B cell (primary cell): Measurements from ENCODE around the gene PSME3IP1. TPM values are rescaled to one million over a fixed set of nuclear protein-coding genes. Genes with fewer than 3 reads are reported as not detected.

Experiments
- ATAC-seq: fragments of 200-7000 bp; cut with Tn5 transposase; one replicate; pipeline ENCODE4 v1.10.0; 2021; ENCODE audit warnings: low read depth, mild to moderate bottlenecking, moderate number of reproducible peaks, moderate library complexity
- CTCF ChIA-PET: fragments of 350-600 bp; sonication (Branson Sonifier 250); formaldehyde crosslinking; loops from one replicate; lab custom pipeline; 2021; ENCODE audit warnings: antibody characterized with exemption, inconsistent platforms; lab: Charles Lee
- POLR2A ChIA-PET: fragments of 350-600 bp; sonication (Branson Sonifier 250); formaldehyde crosslinking; loops from one replicate; lab custom pipeline; 2021; ENCODE audit warnings: antibody characterized with exemption; lab: Charles Lee
- DNase-seq: peaks from one replicate; pipeline ENCODE4 v3.0.0; 2013
- H2AFZ ChIP-seq: 2 replicates; pipeline ENCODE4 v1.6.1; 2012; ENCODE audit warnings: mild to moderate bottlenecking, low read depth, low read length; ENCODE audit not compliant: insufficient read depth, poor library complexity, severe bottlenecking
- H3K27ac ChIP-seq, 2 donors: 1 replicate in 1 of 2; 2 replicates in 1 of 2; pipeline ENCODE4 v1.5.1; 2012 to 2013; ENCODE audit warnings: low read length in 2 of 2, mild to moderate bottlenecking in 2 of 2, moderate library complexity in 1 of 2
- H3K27me3 ChIP-seq, 4 experiments: fragments of 200-600 bp in 1 of 4; sonication (generic) in 1 of 4; replicated peaks in 1 of 4; 1 replicate in 2 of 4; 2 replicates in 2 of 4; pipeline versions ENCODE4 v1.6.1 to v1.7.0; 2013 to 2016; ENCODE audit warnings: low read length in 3 of 4, mild to moderate bottlenecking in 2 of 4, mixed read lengths in 1 of 4, moderate library complexity in 1 of 4; ENCODE audit not compliant: insufficient read depth in 4 of 4, control insufficient read depth in 3 of 4; ENCODE audit errors: control extremely low read depth in 1 of 4
- H3K36me3 ChIP-seq, 2 experiments: replicated peaks in 1 of 2; 1 replicate in 1 of 2; 2 replicates in 1 of 2; pipeline versions ENCODE4 v1.6.1 to v1.7.1; 2013; ENCODE audit warnings: low read length in 1 of 2; ENCODE audit not compliant: insufficient read depth in 2 of 2, control insufficient read depth in 1 of 2; ENCODE audit errors: control extremely low read depth in 1 of 2, extremely low read depth in 1 of 2
- H3K4me1 ChIP-seq, 2 donors: fragments of 200-600 bp in 1 of 2; sonication (generic) in 1 of 2; 1 replicate in 1 of 2; 2 replicates in 1 of 2; pipeline versions ENCODE4 v1.5.1 to v1.6.1; 2013 to 2017; ENCODE audit warnings: low read length in 2 of 2; ENCODE audit not compliant: control insufficient read depth in 2 of 2, insufficient read depth in 2 of 2
- H3K4me2 ChIP-seq: replicated peaks from 2 replicates; pipeline ENCODE3; 2012; ENCODE audit warnings: mild to moderate bottlenecking, low read depth, low read length; ENCODE audit not compliant: poor library complexity, severe bottlenecking
- H3K4me3 ChIP-seq, 5 experiments: fragments of 200-600 bp in 1 of 5; sonication (generic) in 1 of 5; 1 replicate in 3 of 5; 2 replicates in 2 of 5; pipeline versions ENCODE4 v1.5.1 to v1.7.0; 2011 to 2016; ENCODE audit warnings: low read length in 4 of 5, mild to moderate bottlenecking in 4 of 5, low read depth in 2 of 5, control low read depth in 1 of 5, moderate library complexity in 1 of 5; ENCODE audit not compliant: insufficient read depth in 1 of 5; ENCODE audit errors: control extremely low read depth in 1 of 5, extremely low read depth in 1 of 5
- H3K79me2 ChIP-seq: fragments of 200-600 bp; sonication (generic); one replicate; pipeline ENCODE4 v1.6.0; 2016; ENCODE audit warnings: low read length; ENCODE audit not compliant: control insufficient read depth, insufficient read depth
- H3K9ac ChIP-seq: fragments of 200-600 bp; sonication (generic); 2 replicates; pipeline ENCODE4 v1.6.1; 2017; ENCODE audit warnings: mild to moderate bottlenecking, low read length, moderate library complexity
- H3K9me3 ChIP-seq, 3 donors: one replicate each; pipeline versions ENCODE4 v1.6.1 to v1.7.1; 2013; ENCODE audit warnings: low read length in 2 of 3; ENCODE audit not compliant: control insufficient read depth in 2 of 3, insufficient read depth in 1 of 3; ENCODE audit errors: control extremely low read depth in 1 of 3
- H4K20me1 ChIP-seq: 2 replicates; pipeline ENCODE4 v1.6.0; 2012; ENCODE audit warnings: mild to moderate bottlenecking, low read length; ENCODE audit not compliant: insufficient read depth, control insufficient read depth, poor library complexity, severe bottlenecking
- H3K27ac Mint-ChIP-seq: one replicate; pipeline ENCODE4 v1.8.0; 2021; ENCODE audit warnings: mixed read lengths
- H3K27me3 Mint-ChIP-seq: one replicate; pipeline ENCODE4 v1.8.0; 2021; ENCODE audit warnings: mixed read lengths
- H3K4me1 Mint-ChIP-seq: one replicate; pipeline ENCODE4 v1.8.0; 2021; ENCODE audit warnings: mixed read lengths
- H3K4me3 Mint-ChIP-seq: one replicate; pipeline ENCODE4 v1.8.0; 2021; ENCODE audit warnings: mixed read lengths
- H3K9me3 Mint-ChIP-seq: one replicate; pipeline ENCODE4 v1.8.0; 2022; ENCODE audit warnings: mixed read lengths; ENCODE audit not compliant: insufficient read depth
- EZH2 ChIP-seq: IDR thresholded peaks from 2 replicates; pipeline ENCODE4 v1.6.1; 2012; ENCODE audit warnings: borderline replicate concordance, low read depth, mild to moderate bottlenecking, moderate library complexity, low read length; ENCODE audit not compliant: insufficient read depth, poor library complexity, severe bottlenecking
- WGBS: methylation state at CpG from one replicate; pipeline ENCODE4 v1.1.5; 2013; ENCODE audit warnings: missing lambda C conversion rate; ENCODE audit not compliant: insufficient coverage; 5-methylcytosine and 5-hydroxymethylcytosine counted together
- intact Hi-C: fragments of 100-400 bp; cut with micrococcal nuclease; formaldehyde crosslinking; loops from one replicate; pipeline ENCODE4 v1.10.0; 2022
- polyA plus RNA-seq: library from polyadenylated mRNA; depleted of rRNA; stranded (reverse); fragments of >200 nt; gene quantifications from 2 replicates; pipeline ENCODE4 v1.2.3, GENCODE V29; 2012
- total RNA-seq, 2 donors: library from RNA; stranded (reverse); fragments of 120-200 nt in 1 of 2; gene quantifications; 1 replicate in 1 of 2; 2 replicates in 1 of 2; pipeline versions ENCODE4 v1.2.3 to v1.2.4, GENCODE V29; 2013 to 2022
- TF ChIP-seq, protein P1 (sequence below): fragments of 200-600 bp; IDR thresholded peaks from one replicate; pipeline ENCODE4 v1.8.0; 2022; ENCODE audit warnings: antibody characterized with exemption, mild to moderate bottlenecking

Gene PSME3IP1
- total and polyA plus RNA-seq, 2 donors (not counting 1 experiment from before 2014, with no cell fraction given): 125 to 166 TPM

DNA sequence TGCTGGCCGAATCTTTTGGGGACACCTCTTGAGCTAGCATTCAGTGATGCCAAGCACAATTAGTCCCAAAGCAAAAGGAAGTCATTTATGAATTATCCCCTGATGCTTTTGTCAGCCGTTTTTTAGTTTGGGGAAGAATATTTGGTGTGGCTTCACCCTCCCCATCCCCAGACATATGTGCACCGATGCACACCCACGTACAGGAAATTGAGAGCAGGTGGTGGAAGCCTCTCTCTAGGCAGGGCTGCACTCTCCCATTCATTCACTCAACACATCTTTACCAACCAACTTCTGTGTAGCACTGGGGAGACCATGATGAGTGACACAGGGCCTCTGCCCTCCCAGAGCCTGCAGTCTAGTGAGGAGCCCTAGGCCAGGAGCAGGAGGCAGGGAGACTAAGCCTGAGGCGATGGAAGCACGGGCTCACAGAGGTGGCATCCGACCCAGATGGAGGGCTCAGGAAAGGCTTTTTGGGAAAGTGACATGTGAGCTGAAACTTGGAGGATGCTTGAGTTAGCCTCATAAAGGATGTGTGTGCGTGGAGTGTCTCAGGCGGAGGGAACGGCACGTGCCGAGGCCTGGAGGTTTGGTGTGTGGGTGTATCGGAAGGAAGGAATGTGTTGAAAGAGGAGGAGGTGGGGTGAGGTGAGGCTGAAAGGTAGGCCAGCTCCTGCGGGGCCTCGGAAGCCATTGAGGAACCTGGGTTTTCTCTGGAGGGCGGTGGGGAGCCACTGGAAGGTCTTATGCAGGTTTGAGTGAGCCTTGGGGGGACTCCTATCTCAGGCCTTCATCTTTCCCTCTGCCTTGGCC is 43.8 kb downstream of the PSME3IP1 start:
- ATAC-seq (peak; percentile 79), DNase-seq (peak; percentile 68)
- Mint-ChIP-seq H3K9me3 (no peaks in the 10 kb centered on the region), H3K4me3 (peak overlapping the region; percentile 79), H3K4me1 (peaks cover 42% of the 10 kb centered on the region), H3K27ac (peak overlapping the region; percentile 75), H3K27me3 (no peaks in the 10 kb centered on the region)
- ChIA-PET POLR2A (interaction anchor here (0.8 to 1.1 kb wide), 2 partner anchors 11 to 44 kb away, joined by 3 to 6 read pairs; partner anchors contain the start of gene PSME3IP1), CTCF (interaction anchor here (1.2 to 2.1 kb wide), 2 partner anchors 8 to 11 kb away, joined by 3 to 6 read pairs; no protein-coding TSS in a partner anchor)
- H3K9ac ChIP-seq: peak overlapping the region; percentile 3
- H3K36me3 ChIP-seq: no peaks in the 10 kb centered on the region
- peak overlapping the region in 1 of 2 donors; percentile 46 for H3K27ac ChIP-seq
- H3K4me1 ChIP-seq: peaks cover 35 to 43% of the 10 kb centered on the region in 2 donors
- H3K4me3 ChIP-seq: no peak overlapping the region
- TF ChIP-seq EZH2: no peak
- TF ChIP-seq, protein P1, sequence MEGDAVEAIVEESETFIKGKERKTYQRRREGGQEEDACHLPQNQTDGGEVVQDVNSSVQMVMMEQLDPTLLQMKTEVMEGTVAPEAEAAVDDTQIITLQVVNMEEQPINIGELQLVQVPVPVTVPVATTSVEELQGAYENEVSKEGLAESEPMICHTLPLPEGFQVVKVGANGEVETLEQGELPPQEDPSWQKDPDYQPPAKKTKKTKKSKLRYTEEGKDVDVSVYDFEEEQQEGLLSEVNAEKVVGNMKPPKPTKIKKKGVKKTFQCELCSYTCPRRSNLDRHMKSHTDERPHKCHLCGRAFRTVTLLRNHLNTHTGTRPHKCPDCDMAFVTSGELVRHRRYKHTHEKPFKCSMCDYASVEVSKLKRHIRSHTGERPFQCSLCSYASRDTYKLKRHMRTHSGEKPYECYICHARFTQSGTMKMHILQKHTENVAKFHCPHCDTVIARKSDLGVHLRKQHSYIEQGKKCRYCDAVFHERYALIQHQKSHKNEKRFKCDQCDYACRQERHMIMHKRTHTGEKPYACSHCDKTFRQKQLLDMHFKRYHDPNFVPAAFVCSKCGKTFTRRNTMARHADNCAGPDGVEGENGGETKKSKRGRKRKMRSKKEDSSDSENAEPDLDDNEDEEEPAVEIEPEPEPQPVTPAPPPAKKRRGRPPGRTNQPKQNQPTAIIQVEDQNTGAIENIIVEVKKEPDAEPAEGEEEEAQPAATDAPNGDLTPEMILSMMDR: no peak
- no peaks in the 10 kb centered on the region for H3K27me3 ChIP-seq
- 53% methylated on average over 12 of the region's 16 CpGs for WGBS
- H4K20me1 ChIP-seq: no peaks in the 10 kb centered on the region
- H3K9me3 ChIP-seq: no peaks in the 10 kb centered on the region
- intact Hi-C loops: no loop called here
- peak overlapping the region; percentile 53 for H3K4me2 ChIP-seq
- no peak overlapping the region for H2AFZ ChIP-seq
- no peaks in the 10 kb centered on the region for H3K79me2 ChIP-seq
